KMS-11 (cell line): ENCODE results near the gene ARHGEF33.

Experiments
- H2AFZ ChIP-seq: fragments of 200-600 bp; sonication (generic); 2 replicates; pipeline ENCODE4 v1.6.1; 2016; ENCODE audit warnings: antibody characterized with exemption, mixed run types, low read depth
- H3K27ac ChIP-seq: fragments of 200-600 bp; sonication (generic); 2 replicates; pipeline ENCODE4 v1.6.1; 2016; ENCODE audit warnings: mild to moderate bottlenecking, mixed run types
- H3K27me3 ChIP-seq: fragments of 200-600 bp; sonication (generic); 2 replicates; pipeline ENCODE4 v1.6.1; 2017; ENCODE audit warnings: mild to moderate bottlenecking, low read depth, mixed run types, moderate library complexity; ENCODE audit not compliant: insufficient read depth
- H3K36me3 ChIP-seq: fragments of 200-600 bp; sonication (generic); 2 replicates; pipeline ENCODE4 v1.6.1; 2017; ENCODE audit warnings: mild to moderate bottlenecking, mixed run types; ENCODE audit not compliant: insufficient read depth
- H3K4me1 ChIP-seq: fragments of 200-600 bp; sonication (generic); 2 replicates; pipeline ENCODE4 v1.6.1; 2016; ENCODE audit warnings: mild to moderate bottlenecking, low read depth, mixed run types; ENCODE audit not compliant: poor library complexity, severe bottlenecking
- H3K4me2 ChIP-seq: fragments of 200-600 bp; sonication (generic); 2 replicates; pipeline ENCODE4 v1.7.0; 2016; ENCODE audit warnings: mild to moderate bottlenecking, mixed run types
- H3K4me3 ChIP-seq: fragments of 200-600 bp; sonication (generic); IDR thresholded peaks from 2 replicates; pipeline ENCODE4 v1.6.1; 2017; ENCODE audit warnings: low read depth, low read length, mixed read lengths; ENCODE audit not compliant: insufficient read depth
- H3K79me2 ChIP-seq: fragments of 200-600 bp; sonication (generic); 2 replicates; pipeline ENCODE4 v1.6.1; 2016; ENCODE audit warnings: low read depth, mixed run types; ENCODE audit not compliant: insufficient read depth
- H3K9ac ChIP-seq: fragments of 200-600 bp; sonication (generic); 2 replicates; pipeline ENCODE4 v1.6.1; 2016; ENCODE audit warnings: mild to moderate bottlenecking, mixed run types
- H4K20me1 ChIP-seq: fragments of 200-600 bp; sonication (generic); 2 replicates; pipeline ENCODE4 v1.6.1; 2016; ENCODE audit warnings: mild to moderate bottlenecking, mixed run types; ENCODE audit not compliant: insufficient read depth
- CTCF ChIP-seq: fragments of 200-600 bp; sonication (generic); conservative IDR thresholded peaks from 2 replicates; pipeline ENCODE4 v1.6.1; 2017; ENCODE audit warnings: low read depth, mild to moderate bottlenecking, antibody characterized with exemption, low read length, moderate library complexity, mixed read lengths

ARHGEF33 gene

GRCh38 chr2:38875227-38875575, 14.5 kb upstream of the ARHGEF33 start:
- Histone ChIP-seq H2AFZ (peak overlapping the region; percentile 95), H3K9ac (peak overlapping the region; percentile 55; the same call in 1 of the 2 replicates), H3K27me3 (no peaks in the 10 kb centered on the region), H3K4me2 (peak overlapping the region; percentile 93), H3K4me3 (peak overlapping the region; percentile 93), H3K4me1 (peaks cover 14% of the 10 kb centered on the region), H3K79me2 (peaks cover 8% of the 10 kb centered on the region; the same call in 1 of the 2 replicates), H4K20me1 (no peaks in the 10 kb centered on the region), H3K36me3 (no peaks in the 10 kb centered on the region), H3K27ac (peak overlapping the region; percentile 22; the same call in 1 of the 2 replicates)
- no peak for TF ChIP-seq CTCF

GRCh38 chr2:38875576-38876367, 13.9 kb upstream of the ARHGEF33 start, which contains the start of the genes DHX57 and MORN2:
TSS of gene DHX57 (minus strand) at chr2:38875934. CDS start at chr2:38868405, 7,529 bp downstream.
TSS of gene MORN2 (plus strand) at chr2:38875976.
- Histone ChIP-seq H3K4me2 (peak within 1 kb of the TSS; percentile 94), H3K4me3 (peak within 1 kb of the TSS; percentile 93), H2AFZ (peak within 1 kb of the TSS; percentile 95), H3K9ac (peak within 1 kb of the TSS; percentile 55; the same call in 1 of the 2 replicates), H3K36me3 (no peaks in the 10 kb centered on the region), H3K27ac (peak within 1 kb of the TSS; percentile 22; the same call in 1 of the 2 replicates), H3K79me2 (peaks cover 8% of the 10 kb centered on the region; the same call in 1 of the 2 replicates), H3K4me1 (peaks cover 14% of the 10 kb centered on the region), H3K27me3 (no peaks in the 10 kb centered on the region), H4K20me1 (no peaks in the 10 kb centered on the region)
- TF ChIP-seq CTCF, result no peak

GRCh38 chr2:38876407-38876806, 13.3 kb upstream of the ARHGEF33 start:
- peak overlapping the region; percentile 94 for H3K4me2 ChIP-seq
- H3K36me3 ChIP-seq, result no peaks in the 10 kb centered on the region
- peak overlapping the region; percentile 85 for H3K4me3 ChIP-seq
- peaks cover 14% of the 10 kb centered on the region for H3K4me1 ChIP-seq
- H3K9ac ChIP-seq, result peak overlapping the region; percentile 55; the same call in 1 of the 2 replicates
- H3K27ac ChIP-seq, result no peak overlapping the region
- no peaks in the 10 kb centered on the region for H4K20me1 ChIP-seq
- no peaks in the 10 kb centered on the region for H3K27me3 ChIP-seq
- H3K79me2 ChIP-seq, result peaks cover 8% of the 10 kb centered on the region; the same call in 1 of the 2 replicates
- no peak for TF ChIP-seq CTCF
- H2AFZ ChIP-seq, result peak overlapping the region; percentile 95

GRCh38 chr2:38886063-38886462, 3.6 kb upstream of the ARHGEF33 start:
- Histone ChIP-seq H2AFZ (no peak overlapping the region), H3K4me1 (no peaks in the 10 kb centered on the region), H3K36me3 (no peaks in the 10 kb centered on the region), H3K27me3 (no peaks in the 10 kb centered on the region), H3K79me2 (no peaks in the 10 kb centered on the region), H3K4me3 (no peak overlapping the region), H4K20me1 (no peaks in the 10 kb centered on the region), H3K9ac (no peak overlapping the region), H3K4me2 (no peak overlapping the region), H3K27ac (no peak overlapping the region)
- TF ChIP-seq CTCF, result no peak
